ENCODE data around the gene SESN3. TPM values are rescaled to one million over a fixed set of nuclear protein-coding genes. Genes with fewer than 3 reads are reported as not detected.

Gene SESN3
- total and polyA plus RNA-seq, 11 donors: 1.0 to 26.5 (median 5.6) TPM

DNA sequence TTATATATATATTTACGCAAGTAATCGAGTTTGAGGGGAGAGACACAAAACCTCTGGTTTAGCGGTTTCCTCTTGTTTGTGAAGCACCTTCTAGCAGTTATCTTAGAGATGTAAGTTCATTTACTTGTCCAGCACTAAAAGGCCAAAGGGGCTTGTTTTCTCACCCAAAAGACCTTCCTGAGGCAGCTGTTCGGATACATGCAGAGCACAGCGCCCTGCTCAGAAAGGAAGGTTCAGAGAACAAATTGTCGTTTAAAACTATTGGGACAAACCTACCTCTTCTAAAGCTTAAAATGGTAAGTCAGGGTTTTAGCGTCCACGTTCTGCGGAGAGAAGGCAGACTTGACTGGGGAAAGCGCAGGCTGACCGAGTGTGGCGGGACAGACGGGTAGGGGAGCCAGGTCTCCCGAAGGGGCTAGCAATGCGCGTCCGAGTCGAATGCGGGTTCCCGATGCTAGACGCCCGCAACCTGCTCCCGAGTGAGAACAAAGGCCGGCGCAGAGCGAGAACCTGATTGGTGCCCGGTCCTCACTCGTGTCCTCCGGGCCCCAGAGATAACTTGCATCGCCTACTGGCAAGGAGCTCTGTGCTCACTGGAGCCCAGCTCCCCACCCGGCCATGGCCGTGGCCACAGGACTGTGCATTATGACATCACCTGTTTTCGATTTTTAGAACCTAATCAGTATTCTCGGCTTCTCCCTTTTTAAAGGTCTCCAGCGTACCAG, 1.0 kb upstream of the SESN3 start:
- intact Hi-C loops (cut with DNase I): loop anchor here in 8 of 10 donors (2.0 to 10.0 kb wide), 9 partner anchors 80 to 475 kb away; partner anchors contain the start of gene SRSF8 (in 2 of the 8)
- Histone ChIP-seq H3K9me3 (no peaks in the 10 kb centered on the region), H3K36me3 (no peaks in the 10 kb centered on the region), H3K4me3 (peak overlapping the region; percentile 18 to 93 (median 80)), H3K27ac (peak overlapping the region; percentile 36 to 90 (median 81)), H3K27me3 (no peaks in the 10 kb centered on the region), H3K4me1 (peaks cover 0 to 41% (median 9%) of the 10 kb centered on the region in 12 donors)
- no peak for TF ChIP-seq POLR2A (IDR thresholded peaks at IDR 0.05)
- TF ChIP-seq, protein P1, sequence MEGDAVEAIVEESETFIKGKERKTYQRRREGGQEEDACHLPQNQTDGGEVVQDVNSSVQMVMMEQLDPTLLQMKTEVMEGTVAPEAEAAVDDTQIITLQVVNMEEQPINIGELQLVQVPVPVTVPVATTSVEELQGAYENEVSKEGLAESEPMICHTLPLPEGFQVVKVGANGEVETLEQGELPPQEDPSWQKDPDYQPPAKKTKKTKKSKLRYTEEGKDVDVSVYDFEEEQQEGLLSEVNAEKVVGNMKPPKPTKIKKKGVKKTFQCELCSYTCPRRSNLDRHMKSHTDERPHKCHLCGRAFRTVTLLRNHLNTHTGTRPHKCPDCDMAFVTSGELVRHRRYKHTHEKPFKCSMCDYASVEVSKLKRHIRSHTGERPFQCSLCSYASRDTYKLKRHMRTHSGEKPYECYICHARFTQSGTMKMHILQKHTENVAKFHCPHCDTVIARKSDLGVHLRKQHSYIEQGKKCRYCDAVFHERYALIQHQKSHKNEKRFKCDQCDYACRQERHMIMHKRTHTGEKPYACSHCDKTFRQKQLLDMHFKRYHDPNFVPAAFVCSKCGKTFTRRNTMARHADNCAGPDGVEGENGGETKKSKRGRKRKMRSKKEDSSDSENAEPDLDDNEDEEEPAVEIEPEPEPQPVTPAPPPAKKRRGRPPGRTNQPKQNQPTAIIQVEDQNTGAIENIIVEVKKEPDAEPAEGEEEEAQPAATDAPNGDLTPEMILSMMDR (IDR thresholded peaks at IDR 0.05): no peak
- DNase-seq (peak; percentile 64 to 79 (median 69)), ATAC-seq (peak; percentile 30 to 40 (median 36))
- 2 to 5% (median 3%) methylated on average over 34 to 35 of the region's 35 CpGs for WGBS, 4 donors

DNA sequence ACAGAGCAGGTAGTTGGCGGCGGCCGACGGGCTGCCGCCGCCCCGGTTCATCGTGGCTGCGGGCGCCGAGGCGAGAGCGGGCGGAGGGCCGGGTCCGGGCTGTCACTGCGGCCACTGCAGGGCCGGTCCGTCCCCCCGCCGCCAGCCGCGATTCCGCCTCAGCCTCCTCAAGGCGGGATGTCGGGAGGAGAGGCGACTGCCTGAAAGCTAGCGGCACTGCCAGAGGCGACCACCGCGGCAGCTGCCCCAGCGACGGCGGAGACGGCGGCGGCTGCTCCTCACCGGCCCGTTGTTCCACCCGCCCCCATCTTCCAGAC, 234 bp downstream of the SESN3 start:
- Histone ChIP-seq H3K36me3 (no peaks in the 10 kb centered on the region), H3K9me3 (no peaks in the 10 kb centered on the region), H3K27ac (peak overlapping the region; percentile 36 to 88 (median 78)), H3K27me3 (no peaks in the 10 kb centered on the region), H3K4me3 (peak overlapping the region; percentile 78 to 95 (median 88)), H3K4me1 (peaks cover 0 to 48% (median 9%) of the 10 kb centered on the region in 12 donors)
- peak in 2 of 4 donors; percentile 27 to 30 for ATAC-seq
- intact Hi-C loops (cut with DNase I): loop anchor here in 8 of 10 donors (2.0 to 10.0 kb wide), 9 partner anchors 78 to 477 kb away; partner anchors contain the start of gene SRSF8 (in 2 of the 8)
- DNase-seq: no peak
- TF ChIP-seq, protein P1 (IDR thresholded peaks at IDR 0.05): no peak
- no peak for TF ChIP-seq POLR2A (IDR thresholded peaks at IDR 0.05)
- WGBS, 4 donors: 0 to 1% (median 0%) methylated on average over 11 to 40 of the region's 40 CpGs

DNA sequence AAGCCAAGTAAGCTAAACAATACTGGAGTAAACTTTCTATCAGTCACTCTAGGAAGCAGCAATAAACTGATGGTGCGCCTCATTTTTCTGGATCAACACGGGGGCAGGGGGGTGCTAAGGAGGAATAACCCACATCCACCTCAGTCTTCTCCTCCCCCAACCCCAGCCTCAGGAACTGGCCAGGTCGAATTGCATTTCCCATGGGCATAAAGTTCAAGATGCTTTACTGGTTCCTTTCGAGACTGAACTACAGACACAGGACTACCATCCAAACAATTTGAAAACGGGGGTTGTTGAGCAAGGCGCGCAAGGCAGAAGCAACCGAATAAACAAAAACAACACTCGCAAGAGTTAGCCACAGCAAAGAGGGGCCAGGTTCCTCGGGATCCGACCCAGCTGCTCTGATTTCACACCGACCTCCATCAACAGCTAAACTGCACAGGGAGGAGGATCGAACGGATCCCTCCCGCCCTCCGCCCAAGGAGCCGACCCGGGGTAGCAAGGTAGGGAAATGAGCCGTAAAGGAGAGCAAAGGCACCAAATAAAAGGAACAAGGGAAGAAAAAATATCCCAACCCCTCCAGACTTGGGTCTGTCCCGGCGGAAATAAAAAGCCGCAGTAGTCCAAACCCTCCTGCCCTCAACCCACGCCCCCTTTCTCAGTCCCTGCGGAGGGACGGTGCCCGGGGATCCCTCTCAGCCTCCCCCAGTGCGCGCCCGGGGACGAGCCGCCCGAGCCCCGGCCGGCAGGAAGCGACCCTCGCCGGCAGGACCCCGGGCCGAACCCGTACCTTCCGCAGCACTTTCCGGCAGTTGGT, 801 bp downstream of the SESN3 start:
- Histone ChIP-seq H3K36me3 (no peaks in the 10 kb centered on the region), H3K4me3 (peak overlapping the region; percentile 78 to 95 (median 88)), H3K27ac (peak overlapping the region; percentile 36 to 88 (median 78)), H3K9me3 (no peaks in the 10 kb centered on the region), H3K27me3 (no peaks in the 10 kb centered on the region), H3K4me1 (peaks cover 0 to 48% (median 9%) of the 10 kb centered on the region in 12 donors)
- intact Hi-C loops (cut with DNase I): loop anchor here in 8 of 10 donors (2.0 to 10.0 kb wide), 11 partner anchors 55 to 535 kb away; partner anchors contain the start of gene SRSF8 (in 2 of the 8)
- DNase-seq (peak in 4 of 5 donors; percentile 20 to 36 (median 28)), ATAC-seq (no peak)
- WGBS, 4 donors: 0 to 1% (median 1%) methylated on average over 40 to 42 of the region's 42 CpGs
- TF ChIP-seq, protein P1 (IDR thresholded peaks at IDR 0.05): no peak
- TF ChIP-seq POLR2A (IDR thresholded peaks at IDR 0.05): no peak
